Prostate gland (tissue), 2 donors: ENCODE data around the gene ZNF726. TPM values are rescaled to one million over a fixed set of nuclear protein-coding genes. Genes with fewer than 3 reads are reported as not detected.

Experiments
- DNase-seq: peaks from one replicate; pipeline ENCODE4 v3.0.0-alpha.2; 2019; ENCODE audit warnings: low spot score
- H3K27ac ChIP-seq, 2 donors: fragments of 200-600 bp; sonication (generic); 2 replicates each; pipeline ENCODE4 v1.5.1; 2017 to 2019
- H3K27me3 ChIP-seq: fragments of 200-600 bp; sonication (generic); replicated peaks from 2 replicates; pipeline ENCODE4 v1.5.1; 2019; ENCODE audit not compliant: insufficient read depth
- H3K36me3 ChIP-seq, 2 donors: fragments of 200-600 bp; sonication (generic); 1 replicate in 1 of 2; 2 replicates in 1 of 2; pipeline versions ENCODE4 v1.5.1 to v1.8.1; 2017 to 2019
- H3K4me1 ChIP-seq: fragments of 200-600 bp; sonication (generic); replicated peaks from 2 replicates; pipeline ENCODE4 v1.5.1; 2019
- H3K4me3 ChIP-seq, 2 donors: fragments of 200-600 bp; sonication (generic); 2 replicates each; pipeline ENCODE4 v1.5.1; 2017 to 2019
- H3K9me3 ChIP-seq: fragments of 200-600 bp; sonication (generic); 2 replicates; pipeline ENCODE4 v1.5.1; 2017
- CTCF ChIP-seq, 4 experiments: fragments of 200-600 bp in 2 of 4; fragments of 450-650 bp in 2 of 4; sonication (generic) in 2 of 4; IDR thresholded peaks; 1 replicate in 3 of 4; 2 replicates in 1 of 4; pipeline ENCODE4 v1.5.1; 2016 to 2019; ENCODE audit warnings: antibody characterized with exemption in 4 of 4, mild to moderate bottlenecking in 2 of 4, moderate library complexity in 2 of 4
- POLR2A ChIP-seq: fragments of 450-650 bp; IDR thresholded peaks from one replicate; pipeline ENCODE4 v1.6.1; 2016; ENCODE audit warnings: antibody characterized with exemption, mild to moderate bottlenecking
- POLR2AphosphoS5 ChIP-seq: sonication (generic); formaldehyde crosslinking; IDR thresholded peaks from one replicate; pipeline ENCODE4 v1.6.1; 2017; ENCODE audit warnings: antibody characterized with exemption
- WGBS: methylation state at CpG from one replicate; pipeline ENCODE4 v1.1.5; 2018; 5-methylcytosine and 5-hydroxymethylcytosine counted together
- intact Hi-C: fragments of 100-400 bp; cut with DNase I; formaldehyde crosslinking; loops from one replicate; pipeline ENCODE4 v1.14.2; 2022
- total RNA-seq, 2 donors: library from RNA; depleted of rRNA; stranded (reverse); fragments of >200 nt; gene quantifications; one replicate each; pipeline ENCODE4 v1.1.0, GENCODE V29; 2016

Gene ZNF726
- total RNA-seq, result 1 to 10 TPM; 3.1 to 6.7 TPM

GRCh38 chr19:23914402-23915286 lies at the start of gene ZNF726:
Gene ZNF726, plus strand, starts transcription at chr19:23914886. Its CDS starts 109 bp downstream, at chr19:23914995.
- no peaks in the 10 kb centered on the region for H3K4me1 ChIP-seq
- WGBS, result 15% methylated on average over 37 of the region's 44 CpGs
- intact Hi-C loops, result no loop called here

GRCh38 chr19:23867895-23868294 lies 46.8 kb upstream of the ZNF726 start:
- Histone ChIP-seq H3K9me3 (no peaks in the 10 kb centered on the region), H3K27ac (no peak overlapping the region), H3K4me1 (no peaks in the 10 kb centered on the region), H3K27me3 (no peaks in the 10 kb centered on the region), H3K4me3 (no peak overlapping the region), H3K36me3 (no peaks in the 10 kb centered on the region)
- no peak for TF ChIP-seq POLR2A
- no peak for TF ChIP-seq POLR2AphosphoS5
- TF ChIP-seq CTCF (IDR thresholded peaks at IDR 0.05), result no peak
- intact Hi-C loops, result no loop called here
- 78% methylated on average over 4 of the region's 4 CpGs for WGBS
- no peak for DNase-seq

More at GRCh38 chr19:23914402-23915286, at the start of gene ZNF726:
- H3K4me3 ChIP-seq, result peak within 1 kb of the TSS; percentile 38 to 56
- DNase-seq, result peak; percentile 86
- H3K27me3 ChIP-seq, result no peaks in the 10 kb centered on the region
- TF ChIP-seq POLR2AphosphoS5 (peak; percentile 64), CTCF (IDR thresholded peaks at IDR 0.05) (no peak)
- no peaks in the 10 kb centered on the region for H3K36me3 ChIP-seq
- H3K27ac ChIP-seq, result peak within 1 kb of the TSS; percentile 49 to 55
- H3K9me3 ChIP-seq, result no peaks in the 10 kb centered on the region

- TF ChIP-seq CTCF (IDR thresholded peaks at IDR 0.05), result no peak
- TF ChIP-seq POLR2A, result no peak
- no peaks in the 10 kb centered on the region for H3K27me3 ChIP-seq
- H3K4me3 ChIP-seq, result no peak overlapping the region
- H3K9me3 ChIP-seq, result no peaks in the 10 kb centered on the region
- no peak for DNase-seq
- no peaks in the 10 kb centered on the region for H3K4me1 ChIP-seq
- no peak overlapping the region for H3K27ac ChIP-seq
- intact Hi-C loops, result no loop called here
- 88% methylated on average over 3 of the region's 3 CpGs for WGBS
- H3K36me3 ChIP-seq, result no peaks in the 10 kb centered on the region
Observed at GRCh38 chr19:23868630-23869029, 46.1 kb upstream of the ZNF726 start.

GRCh38 chr19:23872282-23872919 lies 42.3 kb upstream of the ZNF726 start:
- TF ChIP-seq CTCF (IDR thresholded peaks at IDR 0.05), result no peak
- no peak for TF ChIP-seq POLR2AphosphoS5
- TF ChIP-seq POLR2A, result no peak
- H3K9me3 ChIP-seq, result no peaks in the 10 kb centered on the region
- H3K27ac ChIP-seq, result no peak overlapping the region
- H3K27me3 ChIP-seq, result no peaks in the 10 kb centered on the region
- H3K4me3 ChIP-seq, result no peak overlapping the region
- H3K36me3 ChIP-seq, result no peaks in the 10 kb centered on the region
- intact Hi-C loops, result loop anchor here (5.0 kb wide), 1 partner anchor 95 kb away; no protein-coding TSS in a partner anchor
- 87% methylated on average over 1 of the region's 1 CpG for WGBS
- H3K4me1 ChIP-seq, result no peaks in the 10 kb centered on the region
- no peak for DNase-seq
